Kidney (tissue), 14 donors: ENCODE data around the gene RNASE13. TPM values are rescaled to one million over a fixed set of nuclear protein-coding genes. Genes with fewer than 3 reads are reported as not detected.

Experiments
- DNase-seq, 5 donors: peaks; one replicate each; pipeline ENCODE4 v3.0.0-alpha.2; 2013 to 2020
- FAIRE-seq: peaks from 2 replicates; lab custom pipeline; 2012; peaks lifted over from hg19 to GRCh38; lab: Jason Lieb, UNC
- H3K27ac ChIP-seq, 2 donors: one replicate each; pipeline ENCODE4 v1.7.0; 2013; ENCODE audit warnings: low read depth in 2 of 2, low read length in 2 of 2, inconsistent platforms in 1 of 2
- H3K27me3 ChIP-seq: one replicate; pipeline ENCODE4 v1.7.1; 2013; ENCODE audit warnings: low read length, inconsistent platforms; ENCODE audit not compliant: control insufficient read depth, insufficient read depth
- H3K36me3 ChIP-seq, 3 donors: one replicate each; pipeline versions ENCODE4 v1.7.0 to v1.7.1; 2013; ENCODE audit warnings: low read length in 3 of 3, control low read depth in 1 of 3, inconsistent platforms in 1 of 3; ENCODE audit not compliant: insufficient read depth in 3 of 3, control insufficient read depth in 2 of 3
- H3K4me1 ChIP-seq, 3 donors: one replicate each; pipeline versions ENCODE4 v1.7.0 to v1.7.1; 2013; ENCODE audit warnings: low read length in 3 of 3, inconsistent platforms in 1 of 3, low read depth in 1 of 3; ENCODE audit not compliant: control insufficient read depth in 2 of 3, insufficient read depth in 2 of 3
- H3K4me3 ChIP-seq, 3 donors: one replicate each; pipeline versions ENCODE4 v1.7.0 to v1.8.1; 2013; ENCODE audit warnings: low read length in 3 of 3, control low read depth in 1 of 3, inconsistent platforms in 1 of 3
- H3K9ac ChIP-seq, 3 donors: one replicate each; pipeline versions ENCODE4 v1.7.0 to v1.7.1; 2013; ENCODE audit warnings: low read length in 3 of 3, control low read depth in 1 of 3, inconsistent platforms in 1 of 3
- H3K9me3 ChIP-seq, 3 donors: one replicate each; pipeline versions ENCODE4 v1.7.0 to v1.7.1; 2013; ENCODE audit warnings: low read length in 3 of 3, control low read depth in 1 of 3, inconsistent platforms in 1 of 3; ENCODE audit not compliant: control insufficient read depth in 2 of 3, insufficient read depth in 1 of 3
- intact Hi-C: fragments of 100-400 bp; cut with DNase I; formaldehyde crosslinking; loops from one replicate; pipeline ENCODE4 v1.11.1; 2022
- polyA plus RNA-seq: library from polyadenylated mRNA; stranded (reverse); fragments of 350-450 nt; fragmentation: Illumina TruSeq; extraction: RNeasy Lipid Tissue Mini Kit (QIAGEN cat#74804); gene quantifications from one replicate; pipeline ENCODE4 v1.2.3, GENCODE V29; 2014; ENCODE audit warnings: low read depth, low replicate concordance; ENCODE audit not compliant: insufficient read depth
- total RNA-seq: library from RNA; stranded (reverse); fragmentation: NEBNext Ultra II Directional; extraction: Animal tissue kit (Norgen Biotek cat#: 25700); gene quantifications from one replicate; pipeline ENCODE4 v1.2.1, GENCODE V29; 2021
- TF ChIP-seq, protein P1 (sequence below): IDR thresholded peaks from 3 replicates; pipeline ENCODE4 v1.5.1; 2012; ENCODE audit warnings: mild to moderate bottlenecking, moderate library complexity, borderline replicate concordance; ENCODE audit not compliant: insufficient read depth; ENCODE audit errors: extremely low read depth
- donor health status: control.
- donor health status: control.
- donor health status: control.
- donor health status: control.
- donor health status: control.
- donor health status: DM: yes; HTN: yes; CAD: no.
- donor health status: Normal renal cell carcinoma (clear cell type).

Gene RNASE13
- total and polyA plus RNA-seq, 2 donors from 2014 or later, result not detected

- H3K27ac ChIP-seq, result peak within 1 kb of the TSS; percentile 89 to 91
These were observed 9.8 kb downstream of the RNASE13 start, which contains the start of gene NDRG2 for GRCh38 chr14:21024585-21025370. NDRG2 (minus strand) TSS chr14:21025061; CDS start chr14:21023315, 1,746 bp downstream.

DNA sequence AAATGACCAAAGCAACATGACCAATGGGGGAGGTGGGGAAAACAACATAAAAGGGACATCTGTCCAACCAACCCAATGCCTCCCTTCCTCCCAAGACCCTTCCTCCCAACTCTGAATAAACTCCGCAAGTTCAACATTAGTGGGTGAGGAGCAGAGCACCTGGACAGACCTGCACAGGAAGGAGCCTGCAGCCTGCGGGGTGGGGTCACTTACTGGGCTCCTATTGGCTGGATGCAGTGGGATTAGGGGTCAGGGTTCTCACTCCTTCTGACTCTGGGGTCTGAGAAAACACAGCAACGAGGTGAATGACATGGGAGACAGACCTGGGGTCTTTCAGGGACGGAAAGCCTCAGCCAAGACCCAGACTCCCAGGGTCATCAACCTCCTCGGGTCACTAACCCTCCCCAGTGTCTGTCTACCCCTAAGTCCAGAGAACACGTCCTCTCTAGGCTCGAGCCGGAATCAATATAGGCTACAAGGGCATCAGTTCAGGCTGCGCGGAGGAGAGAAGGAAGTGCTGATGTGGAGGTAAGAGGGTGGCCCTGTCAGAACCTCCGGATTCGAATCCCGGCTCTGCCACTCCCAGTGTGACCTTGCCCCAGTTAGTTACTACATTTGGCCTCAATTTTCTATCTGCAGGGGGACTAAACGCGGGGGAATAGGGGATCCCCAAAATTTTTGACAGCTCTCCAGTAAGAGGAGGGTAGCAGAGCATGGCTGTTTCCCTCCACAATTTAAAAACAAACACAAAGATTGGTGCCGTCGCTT is 10.6 kb downstream of the RNASE13 start:
- H3K27ac ChIP-seq, result peak overlapping the region; percentile 43 to 83
- peaks cover 0 to 10% (median 8%) of the 10 kb centered on the region in 3 donors for H3K36me3 ChIP-seq
- peak overlapping the region; percentile 59 to 68 (median 67) for H3K4me3 ChIP-seq
- peak overlapping the region in 2 of 3 donors; percentile 27 to 60 for H3K9ac ChIP-seq
- no peaks in the 10 kb centered on the region for H3K27me3 ChIP-seq
- no peak for FAIRE-seq
- intact Hi-C loops, result no loop called here
- no peaks in the 10 kb centered on the region for H3K9me3 ChIP-seq
- TF ChIP-seq, protein P1, sequence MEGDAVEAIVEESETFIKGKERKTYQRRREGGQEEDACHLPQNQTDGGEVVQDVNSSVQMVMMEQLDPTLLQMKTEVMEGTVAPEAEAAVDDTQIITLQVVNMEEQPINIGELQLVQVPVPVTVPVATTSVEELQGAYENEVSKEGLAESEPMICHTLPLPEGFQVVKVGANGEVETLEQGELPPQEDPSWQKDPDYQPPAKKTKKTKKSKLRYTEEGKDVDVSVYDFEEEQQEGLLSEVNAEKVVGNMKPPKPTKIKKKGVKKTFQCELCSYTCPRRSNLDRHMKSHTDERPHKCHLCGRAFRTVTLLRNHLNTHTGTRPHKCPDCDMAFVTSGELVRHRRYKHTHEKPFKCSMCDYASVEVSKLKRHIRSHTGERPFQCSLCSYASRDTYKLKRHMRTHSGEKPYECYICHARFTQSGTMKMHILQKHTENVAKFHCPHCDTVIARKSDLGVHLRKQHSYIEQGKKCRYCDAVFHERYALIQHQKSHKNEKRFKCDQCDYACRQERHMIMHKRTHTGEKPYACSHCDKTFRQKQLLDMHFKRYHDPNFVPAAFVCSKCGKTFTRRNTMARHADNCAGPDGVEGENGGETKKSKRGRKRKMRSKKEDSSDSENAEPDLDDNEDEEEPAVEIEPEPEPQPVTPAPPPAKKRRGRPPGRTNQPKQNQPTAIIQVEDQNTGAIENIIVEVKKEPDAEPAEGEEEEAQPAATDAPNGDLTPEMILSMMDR, result no peak
- H3K4me1 ChIP-seq, result peaks cover 0 to 8% (median 5%) of the 10 kb centered on the region in 3 donors
- DNase-seq, result peak in 2 of 5 donors; percentile 24 to 57

More at GRCh38 chr14:21024585-21025370, 9.8 kb downstream of the RNASE13 start, which contains the start of gene NDRG2:
- Histone ChIP-seq H3K27me3 (no peaks in the 10 kb centered on the region), H3K4me3 (peak within 1 kb of the TSS; percentile 59 to 68 (median 67)), H3K36me3 (peaks cover 0 to 6% (median under 1%) of the 10 kb centered on the region in 3 donors), H3K9ac (peak within 1 kb of the TSS; percentile 1 to 77 (median 54)), H3K9me3 (no peaks in the 10 kb centered on the region), H3K4me1 (peaks cover 0 to 8% (median 5%) of the 10 kb centered on the region in 3 donors)
- TF ChIP-seq, protein P1, result no peak
- no peak for FAIRE-seq
- peak; percentile 90 to 95 (median 94) for DNase-seq
- intact Hi-C loops, result no loop called here

DNA sequence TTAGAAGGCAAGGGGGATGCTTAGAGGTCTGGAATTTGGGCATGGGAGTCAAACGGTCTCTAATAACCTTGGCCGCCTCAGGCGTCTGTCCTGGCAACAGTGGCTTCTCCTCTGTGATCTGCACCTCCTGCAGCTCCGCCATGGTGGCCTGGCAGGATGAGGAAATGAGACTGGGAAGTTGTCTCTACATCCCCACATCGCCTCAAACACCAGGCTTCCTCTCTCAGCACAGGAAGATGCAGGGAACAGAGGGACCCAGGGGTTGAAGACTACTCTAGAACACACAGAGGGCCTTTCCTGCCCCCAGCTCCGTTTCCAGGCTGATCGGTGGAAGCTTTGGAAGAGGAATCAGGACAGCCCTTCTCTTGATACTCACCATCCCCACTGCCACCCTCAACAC is 11.4 kb downstream of the RNASE13 start:
- Histone ChIP-seq H3K27ac (peak overlapping the region; percentile 43 to 83), H3K4me1 (peaks cover 0 to 8% (median 5%) of the 10 kb centered on the region in 3 donors), H3K9me3 (no peaks in the 10 kb centered on the region), H3K4me3 (peak overlapping the region in 2 of 3 donors; percentile 67 to 68), H3K9ac (peak overlapping the region in 1 of 3 donors; percentile 60), H3K27me3 (no peaks in the 10 kb centered on the region), H3K36me3 (peaks cover 0 to 16% (median 14%) of the 10 kb centered on the region in 3 donors)
- FAIRE-seq (no peak), DNase-seq (no peak)
- TF ChIP-seq, protein P1, result no peak
- intact Hi-C loops, result no loop called here
